Fibroblast of the conjunctiva (primary cell): ENCODE measurements around the gene LRRC74B.
"Not testable (repeated sequence)": the region's sequence is repeated elsewhere in the genome, so short reads cannot be mapped to it uniquely, and the experiment has no call there.

Source experiments
- DNase-seq: peaks from one replicate; pipeline ENCODE4 v3.0.0-alpha.2; 2010; ENCODE audit warnings: low read depth

The LRRC74B gene

GRCh38 chr22:21045585-21046294, at the start of gene LRRC74B:
LRRC74B (plus strand) TSS chr22:21045946; CDS start chr22:21045987, 41 bp downstream.
- peak; percentile 87 for DNase-seq

- no peak for DNase-seq
Measured at GRCh38 chr22:20996031-20996410, 49.7 kb upstream of the LRRC74B start.

GRCh38 chr22:20996598-20997535, 48.9 kb upstream of the LRRC74B start:
- DNase-seq: no peak

GRCh38 chr22:20997536-20998257, 48.0 kb upstream of the LRRC74B start:
- no peak for DNase-seq

GRCh38 chr22:20998411-20999336, 47.1 kb upstream of the LRRC74B start:
- DNase-seq: no peak

- DNase-seq: no peak
Measured at GRCh38 chr22:20999350-21000206, 46.2 kb upstream of the LRRC74B start.

GRCh38 chr22:21000207-21000986, 45.3 kb upstream of the LRRC74B start:
- DNase-seq: no peak

GRCh38 chr22:21000987-21001600, 44.7 kb upstream of the LRRC74B start:
- DNase-seq: no peak

- peak; percentile 89 for DNase-seq
Measured at GRCh38 chr22:21001601-21002325, 44.0 kb upstream of the LRRC74B start, which contains the start of gene THAP7. THAP7 (minus strand) TSS chr22:21002118; CDS start chr22:21001911, 207 bp downstream.

- DNase-seq: no peak
Measured at GRCh38 chr22:21003782-21004181, 42.0 kb upstream of the LRRC74B start.

- DNase-seq: not testable (repeated sequence)
Measured at GRCh38 chr22:21009208-21009607, 36.5 kb upstream of the LRRC74B start.

GRCh38 chr22:21009638-21010425, 35.9 kb upstream of the LRRC74B start:
- no peak for DNase-seq

GRCh38 chr22:21010426-21011113, 35.2 kb upstream of the LRRC74B start:
- DNase-seq: no peak

- DNase-seq: no peak
Measured at GRCh38 chr22:21012446-21013407, 33.0 kb upstream of the LRRC74B start.

- no peak for DNase-seq
Measured at GRCh38 chr22:21013657-21014201, 32.0 kb upstream of the LRRC74B start.
